ENCODE measurements around the gene CCDC80. TPM values are rescaled to one million over a fixed set of nuclear protein-coding genes. Genes with fewer than 3 reads are reported as not detected.

The CCDC80 gene
- total RNA-seq, 1 experiment from 2014 or later = 0.41 TPM

Other genes starting within 250 kb of the CCDC80 start
- gene BTLA, start 141.7 kb downstream of the CCDC80 start, total RNA-seq (2014; rRNA removed; shearing (Covaris generic)) = not detected in 2 replicates
- 92.1 and 103 TPM in 2 replicates for gene ATG3, start 79.2 kb downstream of the CCDC80 start, total RNA-seq (2014; rRNA removed; shearing (Covaris generic))
- gene SLC35A5, start 79.1 kb downstream of the CCDC80 start, total RNA-seq (2014; rRNA removed; shearing (Covaris generic)) = 11.7 and 14.8 TPM in 2 replicates
- not detected in 2 replicates for gene CD200R1L, start 205.7 kb upstream of the CCDC80 start, total RNA-seq (2014; rRNA removed; shearing (Covaris generic))